Smooth muscle cell (in vitro differentiated cells): ENCODE results near the gene MED16. TPM values are rescaled to one million over a fixed set of nuclear protein-coding genes. Genes with fewer than 3 reads are reported as not detected.
"Not testable (repeated sequence)": the region's sequence is repeated elsewhere in the genome, so short reads cannot be mapped to it uniquely, and the experiment has no call there.

Source experiments
- DNase-seq: peaks from one replicate; lab custom pipeline; 2025; ENCODE audit not compliant: unreplicated experiment; lab: John Stamatoyannopoulos, UW
- H2AFZ ChIP-seq: fragments of 200-600 bp; sonication (generic); 2 replicates; pipeline ENCODE4 v1.6.0; 2016; ENCODE audit warnings: antibody characterized with exemption, low read depth, mild to moderate bottlenecking
- H3F3A ChIP-seq: fragments of 200-600 bp; sonication (generic); 2 replicates; pipeline ENCODE4 v1.6.0; 2017; ENCODE audit warnings: antibody characterized with exemption, low read depth
- H3K27ac ChIP-seq: fragments of 200-600 bp; sonication (generic); 2 replicates; pipeline ENCODE4 v1.5.1; 2016; ENCODE audit warnings: low read depth, mild to moderate bottlenecking
- H3K27me3 ChIP-seq: fragments of 200-600 bp; sonication (generic); 2 replicates; pipeline ENCODE4 v1.6.1; 2016; ENCODE audit warnings: low read depth, mild to moderate bottlenecking
- H3K36me3 ChIP-seq: fragments of 200-600 bp; sonication (generic); 2 replicates; pipeline ENCODE4 v1.5.1; 2016; ENCODE audit warnings: low read depth
- H3K4me1 ChIP-seq: fragments of 200-600 bp; sonication (generic); 2 replicates; pipeline ENCODE4 v1.5.1; 2016; ENCODE audit warnings: low read depth
- H3K4me2 ChIP-seq: fragments of 200-600 bp; sonication (generic); 2 replicates; pipeline ENCODE4 v1.6.0; 2016; ENCODE audit warnings: mild to moderate bottlenecking
- H3K4me3 ChIP-seq: fragments of 200-600 bp; sonication (generic); 2 replicates; pipeline ENCODE4 v1.5.1; 2016; ENCODE audit warnings: mild to moderate bottlenecking
- H3K79me2 ChIP-seq: fragments of 200-600 bp; sonication (generic); 2 replicates; pipeline ENCODE4 v1.6.0; 2016; ENCODE audit warnings: low read depth, mild to moderate bottlenecking
- H3K9ac ChIP-seq: fragments of 200-600 bp; sonication (generic); 2 replicates; pipeline ENCODE4 v1.6.0; 2016; ENCODE audit warnings: low read depth
- H3K9me3 ChIP-seq: fragments of 200-600 bp; sonication (generic); replicated peaks from 2 replicates; pipeline ENCODE4 v1.5.1; 2016; ENCODE audit warnings: low read depth
- H4K20me1 ChIP-seq: fragments of 200-600 bp; sonication (generic); 2 replicates; pipeline ENCODE4 v1.6.0; 2016; ENCODE audit warnings: low read depth
- CTCF ChIP-seq: fragments of 200-600 bp; sonication (generic); IDR thresholded peaks from 2 replicates; pipeline ENCODE4 v1.5.1; 2017; ENCODE audit warnings: borderline replicate concordance, mild to moderate bottlenecking, antibody characterized with exemption; ENCODE audit not compliant: insufficient read depth, poor library complexity, severe bottlenecking
- WGBS: methylation state at CpG from one replicate; pipeline ENCODE4 v1.1.7; 2016; ENCODE audit warnings: low lambda C conversion rate; 5-methylcytosine and 5-hydroxymethylcytosine counted together
- polyA plus RNA-seq: library from polyadenylated mRNA; unstranded; fragments of >200 nt; fragmentation: Nextera tagmentation; extraction: Ambion mirVana; gene quantifications from 2 replicates; pipeline ENCODE4 v1.2.1, GENCODE V29; 2016
- small RNA-seq: library from RNA; depleted of rRNA; stranded (forward); fragments of <200 nt; gene quantifications from one replicate; pipeline ENCODE3, GENCODE V24; 2014
- total RNA-seq: library from RNA; depleted of rRNA; stranded (reverse); fragments of >200 nt; gene quantifications from 2 replicates; pipeline ENCODE4 v1.2.3, GENCODE V29; 2014

MED16 gene
- total and polyA plus RNA-seq, 2 experiments from 2014 or later: 25.2 to 87.1 TPM

- no peak for DNase-seq
- H3K27me3 ChIP-seq: no peaks in the 10 kb centered on the region
- 0% methylated on average over 7 of the region's 86 CpGs for WGBS
- H4K20me1 ChIP-seq: no peaks in the 10 kb centered on the region
- H3K9ac ChIP-seq: peak within 1 kb of the TSS; percentile 34
- H2AFZ ChIP-seq: no peak within 1 kb of the TSS
- TF ChIP-seq CTCF: no peak
- H3K79me2 ChIP-seq: no peaks in the 10 kb centered on the region
- peak within 1 kb of the TSS; percentile 77 for H3K4me3 ChIP-seq
- H3K36me3 ChIP-seq: no peaks in the 10 kb centered on the region
- no peaks in the 10 kb centered on the region for H3F3A ChIP-seq
- no peak within 1 kb of the TSS for H3K27ac ChIP-seq
- no peaks in the 10 kb centered on the region for H3K9me3 ChIP-seq
- peaks cover 5% of the 10 kb centered on the region for H3K4me1 ChIP-seq
- peak within 1 kb of the TSS; percentile 100 for H3K4me2 ChIP-seq
Observed at GRCh38 chr19:821825-822503, 71.0 kb downstream of the MED16 start, which contains the start of gene PLPPR3. TSS of gene PLPPR3 (minus strand) at chr19:821955. CDS start at chr19:821559, 396 bp downstream.

- WGBS: under 1% methylated on average over 20 of the region's 64 CpGs
- peak overlapping the region; percentile 34 for H3K9ac ChIP-seq
- no peaks in the 10 kb centered on the region for H3K9me3 ChIP-seq
- no peaks in the 10 kb centered on the region for H4K20me1 ChIP-seq
- DNase-seq: no peak
- no peaks in the 10 kb centered on the region for H3K79me2 ChIP-seq
- H2AFZ ChIP-seq: no peak overlapping the region
- H3K36me3 ChIP-seq: no peaks in the 10 kb centered on the region
- peaks cover 5% of the 10 kb centered on the region for H3K4me1 ChIP-seq
- H3F3A ChIP-seq: no peaks in the 10 kb centered on the region
- H3K27me3 ChIP-seq: no peaks in the 10 kb centered on the region
- peak overlapping the region; percentile 100 for H3K4me2 ChIP-seq
- TF ChIP-seq CTCF: no peak
- no peak overlapping the region for H3K27ac ChIP-seq
- peak overlapping the region; percentile 77 for H3K4me3 ChIP-seq
Observed at GRCh38 chr19:821231-821824, 71.7 kb downstream of the MED16 start.

GRCh38 chr19:820212-820611, 72.8 kb downstream of the MED16 start:
- DNase-seq, H3F3A ChIP-seq, H3K27me3 ChIP-seq, H3K4me3 ChIP-seq, H3K9me3 ChIP-seq, H3K27ac ChIP-seq, H3K4me1 ChIP-seq, H3K79me2 ChIP-seq, H3K4me2 ChIP-seq, H3K9ac ChIP-seq, H2AFZ ChIP-seq, H4K20me1 ChIP-seq, H3K36me3 ChIP-seq: not testable (repeated sequence)
- 97% methylated on average over 5 of the region's 5 CpGs for WGBS

Small RNA genes lying within 50 kb of the gene (small RNA-seq; reads per million reads assigned to genes)
- gene RNU6-9: 0.32 reads per million, percentile 7 among the genes with 10 or more reads in this experiment

Other genes with a start within 250 kb of the MED16 start
- gene RNF126, start 230.0 kb downstream of the MED16 start, total RNA-seq: 19.8 and 24.6 TPM in 2 replicates
- 55.7 and 60.4 TPM in 2 replicates for gene RNF126, start 230.0 kb downstream of the MED16 start, polyA plus RNA-seq
- 117 and 132 TPM in 2 replicates for gene FSTL3, start 216.8 kb downstream of the MED16 start, total RNA-seq
- gene FSTL3, start 216.8 kb downstream of the MED16 start, polyA plus RNA-seq: 153 and 172 TPM in 2 replicates
- gene PRSS57, start 197.7 kb downstream of the MED16 start, total RNA-seq: not detected in 2 replicates
- not detected in 2 replicates for gene PRSS57, start 197.7 kb downstream of the MED16 start, polyA plus RNA-seq
- 11.1 and 17.1 TPM in 2 replicates for gene PALM, start 184.3 kb downstream of the MED16 start, total RNA-seq
- 16.6 and 21.3 TPM in 2 replicates for gene PALM, start 184.3 kb downstream of the MED16 start, polyA plus RNA-seq
- gene MISP, start 142.1 kb downstream of the MED16 start, total RNA-seq: 1.7 and 10.2 TPM in 2 replicates
- gene MISP, start 142.1 kb downstream of the MED16 start, polyA plus RNA-seq: 1.2 and 8.0 TPM in 2 replicates
- gene PTBP1, start 95.7 kb downstream of the MED16 start, total RNA-seq: 123 and 167 TPM in 2 replicates
- gene PTBP1, start 95.7 kb downstream of the MED16 start, polyA plus RNA-seq: 226 and 238 TPM in 2 replicates
- gene PLPPR3, start 71.2 kb downstream of the MED16 start, total RNA-seq: 6.5 and 10.7 TPM in 2 replicates
- 13.7 and 14.7 TPM in 2 replicates for gene PLPPR3, start 71.2 kb downstream of the MED16 start, polyA plus RNA-seq
- gene AZU1, start 65.3 kb downstream of the MED16 start, total RNA-seq: 0.45 and 8.0 TPM in 2 replicates
- gene AZU1, start 65.3 kb downstream of the MED16 start, polyA plus RNA-seq: 0.32 and 2.2 TPM in 2 replicates
- not detected in 2 replicates for gene PRTN3, start 52.2 kb downstream of the MED16 start, total RNA-seq
- not detected in 2 replicates for gene PRTN3, start 52.2 kb downstream of the MED16 start, polyA plus RNA-seq
- not detected in 2 replicates for gene ELANE, start 40.9 kb downstream of the MED16 start, total RNA-seq
- gene ELANE, start 40.9 kb downstream of the MED16 start, polyA plus RNA-seq: not detected in 2 replicates
- not detected in 2 replicates for gene CFD, start 33.5 kb downstream of the MED16 start, total RNA-seq
- gene CFD, start 33.5 kb downstream of the MED16 start, polyA plus RNA-seq: 0.34 and 1.9 TPM in 2 replicates
- gene RNU6-9, start 297 bp upstream of the MED16 start, total RNA-seq: not detected in 2 replicates
- gene RNU6-9, start 297 bp upstream of the MED16 start, polyA plus RNA-seq: not detected in 2 replicates
- 25.9 and 42.3 TPM in 2 replicates for gene R3HDM4, start 20.0 kb upstream of the MED16 start, total RNA-seq
- 69.4 and 70.5 TPM in 2 replicates for gene R3HDM4, start 20.0 kb upstream of the MED16 start, polyA plus RNA-seq
- gene KISS1R, start 24.1 kb upstream of the MED16 start, total RNA-seq: 0.27 TPM in 1 of 2 replicates, not detected in the other
- 0.61 and 1.4 TPM in 2 replicates for gene KISS1R, start 24.1 kb upstream of the MED16 start, polyA plus RNA-seq
- 50.3 TPM in 2 replicates for gene ARID3A, start 32.8 kb upstream of the MED16 start, total RNA-seq
- 45.7 and 75.2 TPM in 2 replicates for gene ARID3A, start 32.8 kb upstream of the MED16 start, polyA plus RNA-seq
- 33.8 and 69.4 TPM in 2 replicates for gene WDR18, start 91.2 kb upstream of the MED16 start, total RNA-seq
- gene WDR18, start 91.2 kb upstream of the MED16 start, polyA plus RNA-seq: 153 and 160 TPM in 2 replicates
- 1.2 and 12.6 TPM in 2 replicates for gene GRIN3B, start 107.2 kb upstream of the MED16 start, total RNA-seq
- 1.2 and 3.6 TPM in 2 replicates for gene GRIN3B, start 107.2 kb upstream of the MED16 start, polyA plus RNA-seq
- gene TMEM259, start 127.9 kb upstream of the MED16 start, total RNA-seq: 112 and 133 TPM in 2 replicates
- 232 and 301 TPM in 2 replicates for gene TMEM259, start 127.9 kb upstream of the MED16 start, polyA plus RNA-seq
- gene RNU6-2, start 128.3 kb upstream of the MED16 start, total RNA-seq: not detected in 2 replicates
- not detected in 2 replicates for gene RNU6-2, start 128.3 kb upstream of the MED16 start, polyA plus RNA-seq
- gene CNN2, start 133.4 kb upstream of the MED16 start, total RNA-seq: 150 and 155 TPM in 2 replicates
- gene CNN2, start 133.4 kb upstream of the MED16 start, polyA plus RNA-seq: 392 and 404 TPM in 2 replicates
- gene ABCA7, start 146.9 kb upstream of the MED16 start, total RNA-seq: 4.1 and 5.0 TPM in 2 replicates
- 11.8 and 26.5 TPM in 2 replicates for gene ABCA7, start 146.9 kb upstream of the MED16 start, polyA plus RNA-seq
- gene ARHGAP45, start 174.0 kb upstream of the MED16 start, total RNA-seq: 4.4 and 8.7 TPM in 2 replicates
- 8.0 and 13.9 TPM in 2 replicates for gene ARHGAP45, start 174.0 kb upstream of the MED16 start, polyA plus RNA-seq
- gene POLR2E, start 202.2 kb upstream of the MED16 start, total RNA-seq: 99.1 and 114 TPM in 2 replicates
- gene POLR2E, start 202.2 kb upstream of the MED16 start, polyA plus RNA-seq: 235 and 260 TPM in 2 replicates
- gene GPX4, start 210.8 kb upstream of the MED16 start, total RNA-seq: 319 and 325 TPM in 2 replicates
- 441 and 450 TPM in 2 replicates for gene GPX4, start 210.8 kb upstream of the MED16 start, polyA plus RNA-seq